Spleen (tissue), 11 donors: Measurements from ENCODE around the gene PRX. TPM values are rescaled to one million over a fixed set of nuclear protein-coding genes. Genes with fewer than 3 reads are reported as not detected.

ENCODE experiments used
- DNase-seq: peaks from one replicate; pipeline ENCODE4 v3.0.0-alpha.2; 2020
- H3K27ac ChIP-seq, 8 donors: fragments of 200-600 bp; sonication (generic) in 7 of 8; 1 replicate in 4 of 8; 2 replicates in 4 of 8; pipeline versions ENCODE4 v1.5.0 to v1.8.0; 2016 to 2021; ENCODE audit warnings: inconsistent platforms in 4 of 8, mild to moderate bottlenecking in 4 of 8, moderate library complexity in 1 of 8
- H3K27me3 ChIP-seq, 7 donors: fragments of 200-600 bp; sonication (generic) in 6 of 7; replicated peaks in 1 of 7; 1 replicate in 4 of 7; 2 replicates in 3 of 7; pipeline versions ENCODE4 v1.5.0 to v1.8.0; 2016 to 2021; ENCODE audit warnings: inconsistent platforms in 3 of 7, mild to moderate bottlenecking in 1 of 7
- H3K36me3 ChIP-seq, 6 donors: fragments of 200-600 bp; sonication (generic) in 5 of 6; 1 replicate in 4 of 6; 2 replicates in 2 of 6; pipeline versions ENCODE4 v1.5.0 to v1.8.0; 2016 to 2021; ENCODE audit warnings: inconsistent platforms in 2 of 6
- H3K4me1 ChIP-seq, 6 donors: fragments of 200-600 bp; sonication (generic) in 5 of 6; 1 replicate in 3 of 6; 2 replicates in 3 of 6; pipeline versions ENCODE4 v1.5.0 to v1.8.0; 2016 to 2021; ENCODE audit warnings: inconsistent platforms in 3 of 6
- H3K4me3 ChIP-seq, 8 donors: fragments of 200-600 bp; sonication (generic) in 7 of 8; 1 replicate in 4 of 8; 2 replicates in 4 of 8; pipeline versions ENCODE4 v1.5.0 to v1.8.0; 2016 to 2021; ENCODE audit warnings: inconsistent platforms in 4 of 8, mild to moderate bottlenecking in 4 of 8, moderate library complexity in 2 of 8
- H3K9me3 ChIP-seq, 8 donors: fragments of 200-600 bp; sonication (generic) in 7 of 8; 1 replicate in 4 of 8; 2 replicates in 4 of 8; pipeline versions ENCODE4 v1.5.0 to v1.8.0; 2016 to 2021; ENCODE audit warnings: inconsistent platforms in 4 of 8
- CTCF ChIP-seq, 11 experiments: fragments of 200-600 bp in 7 of 11; fragments of 450-650 bp in 4 of 11; sonication (generic) in 4 of 11; IDR thresholded peaks in 8 of 11; conservative IDR thresholded peaks in 3 of 11; 1 replicate in 7 of 11; 2 replicates in 4 of 11; pipeline versions ENCODE4 v1.4.0 to v1.8.0; 2016 to 2021; ENCODE audit warnings: antibody characterized with exemption in 11 of 11, inconsistent platforms in 4 of 11, mild to moderate bottlenecking in 1 of 11
- POLR2A ChIP-seq, 3 donors: fragments of 450-650 bp; IDR thresholded peaks; one replicate each; pipeline ENCODE4 v1.5.1; 2017; ENCODE audit warnings: antibody characterized with exemption in 3 of 3, mild to moderate bottlenecking in 1 of 3
- POLR2AphosphoS5 ChIP-seq, 3 donors: sonication (generic); formaldehyde crosslinking; IDR thresholded peaks; one replicate each; pipeline ENCODE4 v1.5.1; 2017; ENCODE audit warnings: antibody characterized with exemption in 3 of 3
- WGBS, 5 donors: extraction: QIAGEN DNeasy Blood & Tissue Kit in 3 of 5; methylation state at CpG; one replicate each; pipeline versions ENCODE4 v1.1.5 to v1.1.7; 2013 to 2018; 5-methylcytosine and 5-hydroxymethylcytosine counted together
- intact Hi-C: fragments of 100-400 bp; cut with DNase I; formaldehyde crosslinking; loops from one replicate; pipeline ENCODE4 v1.15.0; 2023; ENCODE audit warnings: low total_unique reads
- polyA plus RNA-seq, 3 donors: library from polyadenylated mRNA; stranded (reverse); fragments of 200-250 nt; gene quantifications; one replicate each; pipeline ENCODE4 v1.2.1, GENCODE V29; 2013
- total RNA-seq, 7 donors: library from RNA; depleted of rRNA in 3 of 7; stranded (reverse); fragments of >200 nt in 3 of 7; fragmentation: NEBNext Ultra II Directional in 4 of 7; extraction: Animal tissue kit (Norgen Biotek cat#: 25700) in 4 of 7; gene quantifications; one replicate each; pipeline versions ENCODE4 v1.1.0 to v1.2.1, GENCODE V29; 2016 to 2021
- donor health status: healthy with polysubstance abuse.
- donor health status: DM: no; HTN: no; CAD: no; lungs with moderate emphysema.
- donor health status: DM: no; HTN: no; CAD: no.
- donor health status: Bipolar disorder and iron deficiency.
- donor health status: healthy.
- donor health status: DM: no; HTN: no; CAD: no.
- donor health status: DM: yes; HTN: yes; CAD: no.

Gene PRX
- total and polyA plus RNA-seq, 10 donors: 0.50 to 3.4 (median 2.1) TPM

- Histone ChIP-seq H3K36me3 (peaks cover 0 to under 1% (median 0%) of the 10 kb centered on the region in 6 donors), H3K4me3 (no peak overlapping the region), H3K27me3 (no peaks in the 10 kb centered on the region), H3K4me1 (no peaks in the 10 kb centered on the region), H3K9me3 (no peaks in the 10 kb centered on the region), H3K27ac (no peak overlapping the region)
- intact Hi-C loops: no loop called here
- WGBS, 5 donors: 66 to 79% (median 74%) methylated on average over 8 of the region's 8 CpGs
- TF ChIP-seq CTCF (IDR thresholded peaks at IDR 0.05 in 8 of 11, conservative IDR thresholded peaks at IDR 0.05 in 3 of 11): no peak
- no peak for TF ChIP-seq POLR2A (IDR thresholded peaks at IDR 0.05)
- no peak for TF ChIP-seq POLR2AphosphoS5 (IDR thresholded peaks at IDR 0.05)
- DNase-seq: no peak
Measured at GRCh38 chr19:40392123-40392522, 21.1 kb downstream of the PRX start.

- no peaks in the 10 kb centered on the region for H3K4me1 ChIP-seq
- TF ChIP-seq POLR2AphosphoS5 (IDR thresholded peaks at IDR 0.05) (no peak), CTCF (IDR thresholded peaks at IDR 0.05 in 8 of 11, conservative IDR thresholded peaks at IDR 0.05 in 3 of 11) (no peak), POLR2A (IDR thresholded peaks at IDR 0.05) (no peak)
- WGBS, 5 donors: 88 to 93% (median 90%) methylated on average over 9 to 10 of the region's 10 CpGs
- no peaks in the 10 kb centered on the region for H3K36me3 ChIP-seq
- no peak within 1 kb of the TSS for H3K27ac ChIP-seq
- intact Hi-C loops: no loop called here
- H3K9me3 ChIP-seq: no peaks in the 10 kb centered on the region
- no peak for DNase-seq
- no peaks in the 10 kb centered on the region for H3K27me3 ChIP-seq
- no peak within 1 kb of the TSS for H3K4me3 ChIP-seq
Measured at GRCh38 chr19:40390084-40390742, 23.0 kb downstream of the PRX start, which contains the start of gene HIPK4. TSS of gene HIPK4 (minus strand) at chr19:40390181. CDS start at chr19:40389902, 279 bp downstream.

- H3K4me3 ChIP-seq: no peak overlapping the region
- H3K9me3 ChIP-seq: no peaks in the 10 kb centered on the region
- H3K36me3 ChIP-seq: no peaks in the 10 kb centered on the region
- H3K27me3 ChIP-seq: no peaks in the 10 kb centered on the region
- no peaks in the 10 kb centered on the region for H3K4me1 ChIP-seq
- intact Hi-C loops: no loop called here
- no peak overlapping the region for H3K27ac ChIP-seq
- WGBS, 5 donors: 90 to 96% (median 94%) methylated on average over 21 to 33 of the region's 33 CpGs
- DNase-seq: no peak
- TF ChIP-seq POLR2A (IDR thresholded peaks at IDR 0.05) (no peak), CTCF (IDR thresholded peaks at IDR 0.05 in 8 of 11, conservative IDR thresholded peaks at IDR 0.05 in 3 of 11) (no peak), POLR2AphosphoS5 (IDR thresholded peaks at IDR 0.05) (no peak)
Measured at GRCh38 chr19:40389404-40390083, 23.6 kb downstream of the PRX start.

- WGBS, 5 donors: 82 to 100% (median 82%) methylated on average over 2 to 3 of the region's 3 CpGs
- H3K36me3 ChIP-seq: no peaks in the 10 kb centered on the region
- intact Hi-C loops: no loop called here
- H3K9me3 ChIP-seq: no peaks in the 10 kb centered on the region
- no peak overlapping the region for H3K4me3 ChIP-seq
- DNase-seq: no peak
- no peaks in the 10 kb centered on the region for H3K27me3 ChIP-seq
- TF ChIP-seq CTCF (IDR thresholded peaks at IDR 0.05 in 8 of 11, conservative IDR thresholded peaks at IDR 0.05 in 3 of 11): no peak
- no peak for TF ChIP-seq POLR2AphosphoS5 (IDR thresholded peaks at IDR 0.05)
- TF ChIP-seq POLR2A (IDR thresholded peaks at IDR 0.05): no peak
- no peaks in the 10 kb centered on the region for H3K4me1 ChIP-seq
- no peak overlapping the region for H3K27ac ChIP-seq
Measured at GRCh38 chr19:40388481-40388880, 24.7 kb downstream of the PRX start.
